ENCODE measurements around the gene BTBD1.

Gene BTBD1

DNA sequence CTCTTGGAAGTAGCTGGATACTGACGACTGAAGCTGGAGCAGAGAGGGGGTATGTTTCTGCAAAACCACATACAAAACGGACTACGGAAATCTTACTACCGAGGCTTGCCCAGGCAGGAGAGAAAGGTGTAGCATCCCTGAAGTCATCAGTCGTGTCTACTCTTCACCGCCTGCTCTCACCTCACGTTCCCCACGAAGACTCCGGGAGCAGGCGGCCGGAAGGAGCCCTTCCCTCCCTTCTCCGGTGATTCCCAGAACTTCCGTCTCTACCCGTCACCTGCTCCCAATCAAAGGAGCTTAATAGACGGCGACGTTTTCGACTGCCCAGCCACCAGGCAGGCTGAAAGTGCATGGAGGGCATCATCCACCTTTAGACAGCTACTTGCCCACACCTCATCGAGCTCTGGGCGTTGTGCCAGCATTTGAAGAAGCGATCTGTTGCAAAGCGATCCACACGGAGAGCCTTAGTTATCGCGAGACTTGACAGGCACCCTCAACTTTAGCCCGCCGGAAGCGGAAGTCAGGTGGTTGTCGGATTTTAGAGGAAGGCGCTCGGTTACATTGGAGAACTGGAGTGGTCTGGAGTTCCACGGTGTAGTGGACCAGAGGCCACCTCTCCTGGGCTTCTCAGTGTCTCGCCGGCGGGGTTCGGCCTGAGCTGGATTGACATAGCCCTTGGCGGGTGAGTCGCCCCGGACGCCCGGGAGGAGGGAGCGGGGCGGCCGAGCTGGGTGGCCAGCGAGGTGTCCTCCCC is 81.2 kb downstream of the BTBD1 start, which contains the start of gene RAMAC:
Gene RAMAC (plus strand): TSS at position 523 of the 754 bp plus-strand sequence. CDS start 2,809 bp downstream, outside the sequence.
- peak; percentile 74 for DNase-seq

DNA sequence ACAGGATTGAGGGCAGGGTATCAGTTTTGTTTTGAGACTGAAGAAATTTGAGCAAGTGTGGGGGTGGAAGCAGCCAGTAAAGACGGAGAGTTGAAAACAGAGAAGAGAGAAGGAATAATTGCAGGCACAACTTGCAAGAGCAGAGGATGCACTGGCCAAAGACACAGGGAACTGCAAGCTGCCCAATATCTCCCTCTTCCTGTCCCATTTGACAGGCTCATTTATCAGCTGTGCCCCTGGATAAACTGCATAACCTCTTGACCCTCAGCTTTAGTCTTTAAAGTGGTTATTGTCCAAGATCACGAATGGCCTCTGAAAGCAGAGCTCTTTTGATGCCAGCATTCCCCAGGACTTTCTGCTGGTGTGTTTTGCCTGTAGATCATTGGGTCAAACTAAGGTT is 86.1 kb downstream of the BTBD1 start:
- DNase-seq = no peak

GRCh38 chr15:82979726-82980125 is 87.3 kb downstream of the BTBD1 start:
- DNase-seq = no peak

DNA sequence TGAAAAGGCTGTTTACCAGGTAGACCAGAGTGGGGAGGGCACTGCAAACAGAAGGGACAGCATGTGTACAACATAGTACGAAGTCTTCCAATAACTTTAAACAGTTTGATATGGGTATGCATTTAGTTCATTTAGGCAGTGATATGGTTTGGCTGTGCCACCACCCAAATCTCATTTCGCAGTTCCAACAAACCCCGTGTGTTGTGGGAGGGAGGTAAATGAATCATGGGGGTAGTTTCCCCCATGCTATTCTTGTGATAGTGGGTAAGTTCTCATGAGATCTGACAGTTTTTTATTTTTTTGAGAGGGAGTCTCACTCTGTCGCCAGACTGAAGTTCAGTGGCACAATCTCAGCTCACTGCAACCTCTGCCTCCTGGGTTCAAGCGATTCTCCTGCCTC is 88.6 kb downstream of the BTBD1 start:
- no peak for DNase-seq

- DNase-seq = no peak
These were observed 90.0 kb downstream of the BTBD1 start for GRCh38 chr15:82977076-82977475.

- DNase-seq = no peak
These were observed 94.1 kb downstream of the BTBD1 start for GRCh38 chr15:82972990-82973389.

- DNase-seq = no peak
These were observed 95.7 kb downstream of the BTBD1 start for GRCh38 chr15:82971218-82971984.

DNA sequence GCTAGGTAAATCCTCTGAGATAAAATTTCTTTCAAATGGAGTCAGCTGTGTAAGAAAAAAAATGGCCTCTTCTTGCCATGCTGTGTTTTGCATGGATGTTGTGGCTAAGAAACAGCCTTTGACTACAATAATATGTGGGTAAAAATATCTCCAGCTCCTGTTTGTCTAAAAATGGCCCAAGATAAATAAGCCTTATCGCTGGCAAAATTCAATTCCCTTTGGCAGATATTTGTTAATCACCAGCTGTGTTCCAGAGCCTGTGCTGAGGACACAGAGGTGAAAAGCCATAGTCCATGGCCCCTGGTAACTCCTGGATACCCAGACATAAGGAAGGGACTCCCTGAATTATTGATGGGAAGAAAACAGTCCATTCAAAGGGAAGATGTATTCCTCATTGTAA is 96.4 kb downstream of the BTBD1 start:
- no peak for DNase-seq

GRCh38 chr15:82970078-82970686 is 96.9 kb downstream of the BTBD1 start:
- no peak for DNase-seq

DNA sequence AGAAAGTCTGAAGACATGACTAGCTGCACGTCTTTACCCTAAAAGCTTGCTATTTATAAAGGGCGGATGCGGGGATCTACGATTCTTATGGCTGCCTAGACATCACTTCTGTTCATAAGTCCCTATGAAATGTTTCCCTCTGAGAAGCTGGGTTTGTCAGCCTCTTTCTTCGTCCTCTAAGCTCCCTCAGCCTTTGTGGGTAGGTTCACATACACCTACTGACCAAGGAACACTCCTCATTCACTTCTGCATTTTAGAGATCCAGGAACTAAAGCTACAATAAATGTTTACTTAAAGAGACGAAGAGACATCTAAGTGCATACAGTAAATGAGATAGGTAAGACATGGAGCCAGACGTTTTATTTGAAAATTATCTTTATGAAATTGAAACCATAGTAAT is 97.7 kb downstream of the BTBD1 start:
- DNase-seq = no peak

DNA sequence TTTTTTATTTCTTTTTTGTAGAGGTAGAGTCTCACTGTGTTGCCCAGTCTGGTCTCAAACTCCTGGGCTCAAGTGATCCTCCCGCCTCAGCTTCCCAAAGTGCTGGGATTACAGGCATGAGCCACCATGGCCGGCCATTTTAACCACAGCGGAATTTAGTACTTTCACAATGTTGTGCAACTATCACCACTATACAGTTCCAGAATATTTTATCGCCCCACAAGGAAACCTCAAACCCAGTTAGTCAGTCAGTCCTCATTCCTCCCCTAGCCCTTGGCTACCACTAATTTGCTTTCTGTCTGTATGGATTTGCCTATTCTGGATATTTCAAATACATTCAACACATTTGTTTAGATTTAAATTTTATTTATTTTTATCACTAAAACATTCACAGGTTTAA is 99.0 kb downstream of the BTBD1 start:
- DNase-seq = no peak

GRCh38 chr15:82966671-82967071 is 100.4 kb downstream of the BTBD1 start:
- no peak for DNase-seq

Measured in GOT3 (cell line).